HG03520 (cell line): ENCODE data around the gene DNAJB11.
"Not testable (repeated sequence)": the region's sequence is repeated elsewhere in the genome, so short reads cannot be mapped to it uniquely, and the experiment has no call there.

ENCODE experiments used
- ATAC-seq: cut with Tn5 transposase; IDR thresholded peaks from one replicate; pipeline ENCODE4 v1.9.1; 2021; ENCODE audit warnings: mild to moderate bottlenecking, moderate library complexity; ENCODE audit not compliant: unreplicated experiment

The DNAJB11 gene

DNA sequence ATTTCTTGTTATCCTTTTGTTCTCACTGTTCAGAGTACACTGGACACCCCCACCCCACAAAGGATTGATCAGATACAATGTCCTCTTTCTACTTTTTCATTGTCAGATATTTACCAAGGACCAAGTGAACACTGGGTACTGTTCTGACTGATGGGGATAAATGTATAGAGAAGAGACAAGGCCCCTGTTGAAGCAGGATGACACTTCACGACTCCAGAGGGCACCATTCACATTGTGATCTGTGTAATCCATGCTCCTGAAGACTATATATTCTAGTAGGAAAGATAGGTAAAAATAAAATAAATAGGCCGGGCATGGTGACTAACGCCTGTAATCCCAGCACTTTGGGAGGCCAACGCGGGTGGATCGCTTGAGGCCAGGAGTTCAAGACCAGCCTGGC, 19.1 kb upstream of the DNAJB11 start:
- no peak for ATAC-seq

DNA sequence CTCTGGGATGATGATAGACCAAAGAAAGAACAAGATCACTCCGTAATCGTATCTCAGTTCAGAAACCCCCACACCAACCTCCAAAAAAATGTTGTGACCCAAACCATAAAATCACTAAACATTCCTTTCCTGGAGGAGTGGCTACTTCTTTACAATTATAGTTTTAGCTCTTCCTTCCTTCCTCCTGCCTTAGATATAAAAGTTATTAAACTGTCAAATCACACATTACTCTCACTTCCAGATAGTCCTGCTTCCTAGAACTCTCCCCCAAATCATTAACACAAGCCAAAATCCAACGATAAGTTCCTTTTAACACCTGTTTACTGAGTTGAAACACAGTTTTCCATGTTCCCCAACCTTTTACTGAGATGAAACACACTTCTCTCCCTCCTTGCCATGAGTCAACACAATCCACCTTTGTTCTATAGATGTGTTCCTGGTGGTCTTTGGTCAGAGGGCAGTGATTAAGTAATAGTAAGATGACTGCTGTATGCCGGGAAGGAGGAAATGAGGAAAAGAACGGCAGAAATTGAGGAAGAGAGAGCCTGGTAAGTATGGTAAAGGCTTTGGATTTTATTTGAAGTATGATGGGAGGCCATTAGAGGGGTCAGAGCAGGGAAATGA, 18.0 kb upstream of the DNAJB11 start:
- no peak for ATAC-seq

DNA sequence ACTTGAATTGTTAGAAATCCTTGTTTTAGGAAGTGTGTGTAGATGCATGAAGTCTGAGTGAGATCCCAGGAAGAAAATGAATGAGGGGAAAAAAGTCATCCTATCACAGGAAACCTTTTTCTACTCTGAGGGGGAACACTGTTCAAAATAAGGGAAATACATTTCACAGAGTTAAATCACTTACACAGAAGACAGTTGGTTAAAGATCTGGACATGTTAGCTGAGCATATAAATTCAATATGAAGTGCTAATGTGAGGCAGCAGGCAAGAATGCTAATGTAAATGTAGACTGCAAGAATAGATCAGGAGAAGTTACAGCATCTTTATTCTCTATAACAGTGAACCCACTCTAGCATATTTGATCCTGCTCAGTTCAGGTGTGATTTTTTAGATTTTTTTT, 5.9 kb upstream of the DNAJB11 start:
- no peak for ATAC-seq

DNA sequence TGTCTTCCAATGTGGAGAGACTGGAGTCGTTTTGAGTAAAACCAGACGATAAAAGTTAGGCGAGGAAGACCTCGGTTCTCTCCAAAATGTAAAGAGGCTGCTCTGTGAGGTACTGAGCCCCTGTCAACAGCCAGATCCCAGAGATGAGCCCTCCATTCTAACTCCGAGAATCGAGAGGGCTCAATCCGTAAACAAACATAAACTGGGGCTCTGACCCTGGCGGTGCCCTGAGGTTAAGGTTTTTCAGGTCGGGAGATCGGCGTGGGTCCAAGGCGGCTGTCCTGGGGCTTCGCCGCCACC, 3.8 kb upstream of the DNAJB11 start:
- no peak for ATAC-seq

DNA sequence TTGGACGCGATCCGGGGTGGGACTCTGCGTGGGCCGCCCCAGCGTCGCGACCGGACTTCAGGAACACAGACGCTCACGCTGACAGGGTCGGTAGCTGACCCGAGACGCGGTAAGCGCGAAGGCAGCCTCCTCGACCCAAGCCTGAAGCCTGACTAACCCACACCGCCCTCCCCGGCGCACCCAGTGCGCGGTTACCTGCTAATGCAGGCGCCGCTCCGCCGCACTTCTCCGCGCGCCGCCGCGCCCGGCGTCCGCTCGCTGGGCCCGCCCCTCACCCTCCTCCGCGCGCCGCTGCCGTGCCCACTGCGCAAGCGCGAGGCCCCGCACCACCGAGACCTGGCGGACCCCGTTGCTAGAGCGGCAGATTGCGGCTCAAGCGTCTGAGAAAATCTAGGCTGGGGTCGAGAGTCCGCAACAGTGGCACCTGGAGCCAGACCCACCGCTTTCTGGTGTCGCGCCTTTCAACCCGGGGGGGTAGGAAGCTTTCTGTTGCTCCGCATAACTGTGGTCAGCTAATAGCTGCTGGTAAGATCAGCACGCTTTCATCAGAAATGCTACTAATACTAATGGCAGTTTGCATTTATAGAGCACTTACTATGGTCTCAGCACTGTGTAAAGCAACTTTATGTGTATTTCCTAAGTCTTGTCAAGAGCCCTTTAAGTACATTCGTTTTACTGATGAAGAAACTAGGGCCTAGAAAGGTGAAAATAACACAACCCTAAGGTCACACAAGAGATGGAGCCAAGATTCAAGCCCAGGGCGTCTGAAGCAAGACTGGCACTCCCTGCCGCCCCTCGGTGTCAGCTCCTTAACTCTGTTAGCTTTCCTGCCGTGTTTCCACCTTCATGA, 3.2 kb upstream of the DNAJB11 start, which contains the start of gene TBCCD1:
TBCCD1 (minus strand) TSS at position 268 of the 850 bp plus-strand sequence. CDS start 3,010 bp downstream, outside the sequence.
- peak; percentile 46 for ATAC-seq

DNA sequence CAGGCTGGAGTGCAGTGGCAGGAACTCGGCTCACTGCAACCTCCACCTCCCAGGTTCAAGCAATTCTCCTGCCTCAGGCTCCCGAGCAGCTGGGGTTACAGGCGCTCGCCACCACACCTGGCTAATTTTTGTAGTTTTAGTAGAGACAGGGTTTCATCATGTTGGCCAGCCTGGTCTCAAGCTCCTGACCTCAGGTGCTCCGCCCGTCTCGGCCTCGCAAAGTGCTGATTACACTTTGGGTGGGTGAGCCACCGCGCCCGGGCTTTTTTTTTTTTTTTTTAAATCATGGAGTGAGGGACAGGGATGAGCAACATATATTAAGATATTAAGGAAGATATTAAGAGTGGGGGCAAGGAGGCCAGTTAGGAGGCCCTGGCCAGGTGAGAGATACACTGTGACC, 1.2 kb upstream of the DNAJB11 start:
- not testable (repeated sequence) for ATAC-seq

DNA sequence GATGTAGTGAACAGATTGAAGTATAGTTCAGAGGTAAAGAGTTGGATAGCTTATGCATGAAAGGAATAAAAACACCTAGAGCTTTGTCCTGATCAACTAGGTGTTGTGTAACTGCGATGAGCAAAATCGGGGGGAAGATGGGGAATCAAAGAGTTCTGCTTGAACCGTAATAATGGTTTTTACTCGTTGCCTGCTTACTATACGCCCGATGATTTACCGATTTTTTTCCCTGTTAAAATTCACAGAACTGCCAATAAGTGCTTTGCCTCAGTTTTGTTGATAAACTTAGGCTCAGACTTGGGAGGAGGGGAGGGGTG, 783 bp upstream of the DNAJB11 start:
- ATAC-seq, result no peak

DNA sequence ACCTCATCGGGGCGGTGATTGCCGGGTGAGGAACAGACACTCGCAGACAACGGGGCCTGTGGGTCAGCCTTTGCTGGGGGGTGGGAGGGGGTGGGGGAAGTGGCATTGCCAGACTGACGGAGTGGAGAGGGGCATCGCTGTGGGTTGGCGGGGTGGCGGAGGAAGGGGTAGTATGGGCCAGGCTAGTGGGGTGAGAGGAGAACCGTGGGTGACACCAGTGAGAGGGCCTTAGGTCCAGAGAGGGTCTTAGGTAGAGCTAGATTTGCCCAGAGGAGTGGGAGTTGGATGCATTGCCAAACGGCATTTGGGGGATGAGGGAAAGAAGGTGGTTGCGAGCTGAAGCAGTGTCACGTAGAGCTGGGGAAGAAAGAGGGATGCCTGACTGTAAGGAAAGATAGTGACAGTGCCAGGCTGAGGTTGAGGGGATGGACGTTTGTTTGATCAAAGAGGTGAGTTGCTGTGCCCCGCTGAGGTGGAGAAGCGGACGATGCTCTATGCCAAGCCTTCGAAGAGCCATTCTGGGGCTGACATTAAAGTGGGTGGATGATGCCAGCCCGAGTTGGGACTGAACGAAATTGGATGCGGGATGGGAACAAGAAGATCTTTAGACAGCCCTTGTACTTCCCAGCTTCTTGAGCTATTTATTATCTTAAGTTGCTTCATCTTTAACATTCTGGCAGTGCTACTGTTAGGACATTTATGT, 572 bp downstream of the DNAJB11 start:
- no peak for ATAC-seq

DNA sequence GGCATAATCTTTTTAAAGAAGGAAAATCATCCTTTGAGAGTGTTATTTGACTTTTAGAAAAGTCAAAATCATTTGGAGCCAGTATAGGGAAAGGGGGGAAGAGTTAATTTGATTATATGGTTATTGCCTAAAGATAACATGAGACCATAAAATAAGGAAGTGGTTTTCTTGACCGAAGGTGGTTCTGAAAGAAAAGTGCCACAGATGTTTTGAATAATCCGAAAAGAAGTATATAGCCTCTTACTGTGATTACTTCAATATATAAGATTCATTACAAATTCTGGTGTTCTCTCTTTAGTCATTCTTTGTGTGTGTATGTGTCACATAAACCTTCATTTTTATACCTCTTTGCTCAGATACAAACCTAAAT, 1.1 kb downstream of the DNAJB11 start:
- no peak for ATAC-seq

DNA sequence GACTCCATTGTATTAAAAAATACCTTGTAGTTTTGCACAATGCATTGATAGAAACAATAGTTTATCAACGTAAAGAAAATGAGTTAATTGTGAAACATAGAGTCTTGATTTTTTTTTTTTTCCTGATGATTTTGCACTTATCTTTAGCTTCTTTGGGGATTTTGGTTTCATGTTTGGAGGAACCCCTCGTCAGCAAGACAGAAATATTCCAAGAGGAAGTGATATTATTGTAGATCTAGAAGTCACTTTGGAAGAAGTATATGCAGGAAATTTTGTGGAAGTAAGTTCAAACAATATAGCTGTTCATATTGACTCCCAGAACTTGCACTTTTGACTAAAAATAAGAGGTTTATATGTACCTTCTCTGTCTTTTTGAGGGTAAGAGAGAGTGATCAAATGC, 7.0 kb downstream of the DNAJB11 start:
- no peak for ATAC-seq

DNA sequence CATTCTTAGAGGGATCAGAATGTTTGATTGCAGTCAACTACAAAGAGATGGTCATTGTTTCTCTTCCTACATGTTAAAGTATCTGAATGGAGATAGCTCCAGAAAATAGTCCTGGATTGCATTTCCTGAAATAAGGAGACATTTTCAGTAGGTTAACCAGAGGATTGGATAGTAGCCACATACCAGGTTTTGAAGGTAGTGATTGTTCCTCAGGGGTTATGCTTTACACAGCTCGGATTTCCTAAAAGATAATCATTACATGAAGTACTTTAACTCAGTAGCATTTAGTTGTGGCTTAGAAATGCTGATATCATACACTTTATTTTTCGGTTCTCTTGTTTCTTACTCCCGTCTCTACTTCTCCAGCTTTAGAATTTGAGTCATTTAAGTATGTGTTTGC, 10.3 kb downstream of the DNAJB11 start:
- ATAC-seq, result no peak

DNA sequence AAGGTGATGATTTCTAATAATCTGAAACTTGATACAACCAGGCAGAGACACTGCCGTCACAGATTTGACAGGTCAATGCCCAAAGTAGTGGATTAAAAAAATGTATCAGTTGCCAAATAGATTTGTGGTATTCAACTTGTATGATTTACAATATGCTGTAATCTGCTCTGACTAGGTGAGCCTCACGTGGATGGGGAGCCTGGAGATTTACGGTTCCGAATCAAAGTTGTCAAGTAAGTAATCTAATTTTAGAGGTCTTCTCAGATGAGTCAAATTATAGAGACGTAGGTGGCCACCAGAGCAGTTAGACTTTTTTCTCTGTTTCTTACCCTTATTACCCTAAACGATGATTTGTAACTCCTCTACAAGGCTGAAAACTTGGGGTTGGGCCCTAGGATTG, 12.0 kb downstream of the DNAJB11 start:
- no peak for ATAC-seq

DNA sequence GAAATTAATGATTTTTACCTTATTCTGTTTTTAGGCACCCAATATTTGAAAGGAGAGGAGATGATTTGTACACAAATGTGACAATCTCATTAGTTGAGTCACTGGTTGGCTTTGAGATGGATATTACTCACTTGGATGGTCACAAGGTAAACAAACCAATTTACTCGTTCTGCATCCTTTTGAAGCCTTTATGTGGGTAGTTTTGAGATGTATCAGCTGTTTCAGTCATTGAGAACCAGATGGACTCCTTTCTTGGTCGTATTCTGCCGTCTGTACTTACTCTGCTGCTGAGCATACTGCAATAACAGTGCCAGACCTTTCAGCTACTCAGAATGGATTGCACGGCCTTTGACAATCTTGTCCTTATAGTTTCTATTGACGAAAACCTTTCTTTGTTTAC, 13.3 kb downstream of the DNAJB11 start:
- no peak for ATAC-seq

DNA sequence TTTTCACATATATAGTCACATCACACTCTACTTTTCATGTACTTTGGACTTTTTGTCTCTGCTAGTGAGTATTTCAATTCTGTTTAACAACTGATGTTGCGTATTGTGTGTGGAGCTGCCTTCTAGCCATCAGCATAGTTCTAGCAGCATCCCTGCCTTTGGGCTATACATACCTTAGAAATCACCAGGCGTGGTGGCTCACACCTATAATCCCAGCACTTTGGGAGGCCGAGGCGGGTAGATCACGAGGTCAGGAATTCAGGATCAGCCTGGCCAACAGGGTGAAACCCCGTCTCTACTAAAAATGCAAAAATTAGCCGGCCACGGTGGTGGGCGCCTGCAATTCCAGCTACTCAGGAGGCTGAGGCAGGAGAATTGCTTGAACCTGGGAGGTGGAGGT, 15.7 kb downstream of the DNAJB11 start:
- ATAC-seq, result not testable (repeated sequence)

DNA sequence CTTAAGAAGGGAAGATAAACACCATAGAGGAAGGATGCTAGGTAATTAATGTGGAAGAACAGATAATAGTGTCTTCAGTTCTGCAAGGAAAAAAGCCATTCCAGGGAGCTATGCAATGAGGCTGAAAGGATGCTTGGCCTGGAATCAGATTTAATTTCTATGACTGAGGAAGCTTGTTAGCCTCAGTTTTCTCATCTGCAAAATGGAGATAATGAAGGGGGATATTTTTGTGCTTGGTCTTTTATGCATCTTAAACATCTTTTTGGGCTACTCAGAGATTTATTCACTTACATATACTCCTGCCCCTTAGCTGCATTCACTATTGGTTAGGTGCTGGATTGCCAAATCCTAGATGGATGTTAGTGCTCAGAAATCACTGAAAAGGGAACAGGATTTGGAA, 16.7 kb downstream of the DNAJB11 start:
- no peak for ATAC-seq

DNA sequence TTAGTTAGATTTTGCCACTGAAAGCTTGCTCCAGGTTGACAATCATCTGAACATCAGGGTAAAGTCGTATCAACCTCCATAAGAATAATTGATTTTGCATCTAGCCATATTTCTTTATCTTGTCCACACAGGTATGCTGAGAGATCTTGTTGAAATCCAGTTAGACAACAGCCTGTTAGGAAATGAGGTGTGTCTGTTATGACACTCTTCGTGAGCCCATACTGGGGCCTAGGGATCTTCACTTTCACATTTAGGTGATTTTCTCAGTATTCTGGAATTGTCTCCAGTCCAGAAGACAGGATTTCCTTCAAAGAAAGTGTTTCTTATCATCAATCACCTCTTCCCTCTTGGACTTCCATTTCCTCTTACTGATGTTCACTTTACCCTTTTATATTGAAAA, 18.1 kb downstream of the DNAJB11 start:
- ATAC-seq, result no peak

DNA sequence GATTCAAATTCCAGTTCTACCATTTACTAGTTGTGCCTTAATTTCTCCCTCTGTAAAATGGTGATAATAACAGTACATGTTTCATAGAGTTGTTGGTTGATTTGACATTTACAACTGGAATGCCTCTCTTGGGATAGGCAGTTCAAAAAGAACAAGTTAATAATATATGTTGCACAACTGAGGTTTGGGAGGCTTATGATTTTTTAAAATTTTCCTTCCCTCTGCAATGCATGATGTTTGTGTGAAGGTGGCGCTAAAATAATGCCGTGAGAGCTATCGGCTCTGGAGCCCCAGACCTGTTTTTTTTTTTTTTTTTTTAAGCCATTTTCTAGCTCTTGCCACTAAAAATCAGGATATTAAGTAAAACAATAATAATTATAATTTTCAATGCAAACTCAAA, 18.6 kb downstream of the DNAJB11 start:
- ATAC-seq, result no peak

DNA sequence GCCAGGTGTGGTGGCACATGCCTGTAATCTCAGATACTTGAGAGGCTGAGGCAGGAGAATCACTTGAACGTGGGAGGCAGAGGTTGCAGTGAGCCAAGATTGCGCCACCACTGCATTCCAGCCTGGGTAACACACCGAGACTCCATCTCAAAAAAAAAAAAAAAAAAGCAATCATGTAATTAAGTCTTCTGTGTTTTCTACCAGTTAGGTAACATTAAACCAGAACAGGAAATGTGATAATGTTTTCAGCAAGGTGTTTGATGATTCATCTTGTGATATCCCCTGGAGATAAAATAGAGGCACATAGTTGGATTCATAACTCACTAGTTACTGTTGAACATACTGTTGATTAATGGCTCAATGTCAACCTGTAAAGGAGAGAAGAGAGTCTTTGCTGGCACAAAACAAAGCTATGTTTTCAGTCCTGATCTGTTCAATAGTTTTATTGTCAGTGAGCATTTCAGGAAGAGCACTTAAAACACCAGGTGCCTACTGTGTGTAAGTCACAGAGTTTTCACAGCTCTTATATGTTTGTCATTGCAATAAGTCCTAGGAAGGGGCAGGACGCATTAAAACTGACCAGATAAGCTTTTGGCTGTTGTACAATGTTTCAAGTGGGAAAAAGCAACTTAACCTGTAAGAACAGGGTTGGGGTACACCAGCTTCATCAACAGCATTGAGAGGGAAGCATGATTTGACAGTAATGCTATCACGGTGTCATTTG, 19.5 kb downstream of the DNAJB11 start:
- ATAC-seq, result no peak

DNA sequence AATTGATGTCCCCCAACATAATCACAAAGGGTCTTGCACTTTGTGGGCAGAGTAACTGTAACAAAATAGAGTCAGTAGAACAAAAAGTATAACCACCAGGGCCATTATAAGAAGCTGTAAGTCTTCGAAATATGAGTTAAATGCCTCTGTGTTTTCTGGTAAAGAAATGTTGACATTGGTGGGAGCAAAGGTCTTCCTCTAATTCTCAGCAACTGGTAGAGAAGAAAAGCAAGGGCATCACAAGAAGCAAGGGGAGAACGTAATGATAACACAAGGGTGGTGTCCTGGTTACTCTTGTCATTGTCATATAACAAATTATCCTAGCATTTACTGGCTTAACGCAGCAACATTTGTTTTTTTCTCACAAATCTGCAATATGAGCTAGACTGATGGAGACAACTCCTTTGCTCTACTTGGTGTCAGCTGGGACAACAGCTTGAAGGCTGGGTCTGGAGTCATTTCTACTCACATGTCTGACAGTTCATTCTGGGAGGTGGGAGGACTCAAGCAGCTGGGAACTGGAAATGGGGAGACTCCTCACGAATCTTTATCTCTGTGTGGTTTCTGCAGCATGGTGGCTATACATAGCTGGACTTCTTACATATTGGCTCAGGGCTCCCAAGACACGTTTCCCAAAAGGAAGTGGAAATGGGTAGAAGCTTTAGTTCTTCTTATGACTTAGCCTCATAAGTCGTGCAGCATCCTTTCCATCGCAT, 20.2 kb downstream of the DNAJB11 start:
- ATAC-seq, result no peak

DNA sequence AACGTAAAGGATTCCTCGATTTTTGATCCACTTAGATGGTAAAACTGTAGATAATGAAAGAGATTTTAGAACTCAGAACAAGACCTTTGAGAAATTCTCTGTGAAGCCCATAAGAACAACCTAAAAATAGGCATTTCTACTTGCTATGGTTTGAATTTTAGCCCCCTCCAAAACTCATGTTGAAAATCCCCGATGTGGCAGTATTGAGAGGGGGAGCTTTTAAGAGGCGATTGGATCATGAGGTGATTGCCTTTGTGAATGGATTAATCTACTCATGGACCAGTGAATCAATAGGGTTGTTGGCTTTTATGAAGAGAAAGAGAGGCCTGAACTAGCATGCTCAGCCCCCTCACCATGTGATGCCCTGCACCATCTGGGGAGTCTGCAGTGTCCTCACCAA, 22.2 kb downstream of the DNAJB11 start:
- no peak for ATAC-seq

DNA sequence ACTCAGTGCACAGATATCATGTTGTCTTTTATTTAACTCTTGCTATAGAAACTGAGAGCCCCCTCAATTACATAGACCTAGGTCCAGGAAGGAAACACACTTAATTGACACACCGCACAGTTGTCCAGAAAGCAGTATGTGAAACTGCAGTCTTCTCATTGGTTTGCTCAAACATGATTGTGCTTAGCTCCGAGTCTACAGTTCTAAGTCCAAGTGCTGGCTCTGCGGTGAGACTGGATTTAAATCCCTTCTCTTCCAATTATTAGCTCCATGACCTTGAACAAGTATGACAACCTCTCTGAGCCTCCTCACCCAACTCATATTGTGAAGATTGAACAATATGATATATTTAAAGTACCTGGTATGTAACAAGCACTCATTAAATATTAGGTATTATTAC, 23.3 kb downstream of the DNAJB11 start:
- no peak for ATAC-seq
